ENCODE measurements around the gene COL21A1. TPM values are rescaled to one million over a fixed set of nuclear protein-coding genes. Genes with fewer than 3 reads are reported as not detected.

Gene COL21A1
- total RNA-seq, 1 donor from 2014 or later, result 0.57 TPM

- Mint-ChIP-seq H3K36me3 (ENCODE audit: low read depth, unreplicated experiment) (no peaks in the 10 kb centered on the region), H3K27ac (ENCODE audit: unreplicated experiment) (no peak overlapping the region), H3K4me3 (ENCODE audit: unreplicated experiment) (no peak overlapping the region), H3K27me3 (ENCODE audit: low read depth, unreplicated experiment) (peaks cover 2% of the 10 kb centered on the region), H3K9me3 (ENCODE audit: unreplicated experiment) (no peaks in the 10 kb centered on the region), H3K4me1 (ENCODE audit: low read depth, unreplicated experiment) (peaks cover 3% of the 10 kb centered on the region)
- Histone ChIP-seq H3K27me3 (ENCODE audit: insufficient read depth, low read length) (no peaks in the 10 kb centered on the region), H3K79me2 (ENCODE audit: insufficient read depth, low read length) (no peaks in the 10 kb centered on the region), H2AFZ (ENCODE audit: low read depth, low read length) (no peak overlapping the region), H3K36me3 (ENCODE audit: insufficient read depth, low read length) (no peaks in the 10 kb centered on the region), H3K4me1 (ENCODE audit: insufficient read depth, low read length) (no peaks in the 10 kb centered on the region), H3K4me3 (ENCODE audit: insufficient read depth, low read depth, low read length) (no peak overlapping the region), H3K27ac (ENCODE audit: low read depth, low read length) (no peak overlapping the region), H3K9me3 (ENCODE audit: insufficient read depth, low read depth, low read length) (no peaks in the 10 kb centered on the region), H3K4me2 (ENCODE audit: low read length) (no peak overlapping the region), H3K9ac (ENCODE audit: low read length) (no peak overlapping the region), H4K20me1 (ENCODE audit: insufficient read depth, low read length) (no peaks in the 10 kb centered on the region)
- DNase-seq (ENCODE audit: low read depth) (no peak), FAIRE-seq (no peak)
- TF ChIP-seq EZH2 (IDR thresholded peaks at IDR 0.05; ENCODE audit: insufficient read depth, low read length) (no peak), CTCF (IDR thresholded peaks at IDR 0.05; ENCODE audit: insufficient read depth, low read depth, low read length) (no peak)
Observed at GRCh38 chr6:56204134-56204533, 43.2 kb downstream of the COL21A1 start.

DNA sequence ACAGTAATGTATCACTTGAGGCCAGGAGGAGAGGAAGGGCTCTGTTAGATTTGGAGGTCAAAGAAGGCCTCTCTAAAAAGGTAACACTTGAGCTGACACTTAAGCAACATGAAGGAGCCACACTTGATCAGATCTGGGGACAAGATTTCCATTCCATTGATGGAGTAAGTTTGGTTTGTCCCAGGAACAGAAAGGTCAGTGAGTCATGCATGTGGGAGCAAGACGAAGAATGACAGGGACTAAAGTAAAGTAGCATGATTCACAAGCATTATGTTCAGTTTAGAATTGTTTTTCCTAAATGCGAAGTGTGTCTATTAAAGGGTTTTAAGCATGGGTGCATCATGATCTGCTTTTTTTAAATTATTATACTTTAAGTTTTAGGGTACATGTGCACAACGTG lies 47.4 kb downstream of the COL21A1 start:
- Mint-ChIP-seq H3K36me3 (ENCODE audit: low read depth, unreplicated experiment) (no peaks in the 10 kb centered on the region), H3K4me3 (ENCODE audit: unreplicated experiment) (no peak overlapping the region), H3K9me3 (ENCODE audit: unreplicated experiment) (no peaks in the 10 kb centered on the region), H3K4me1 (ENCODE audit: low read depth, unreplicated experiment) (peaks cover 3% of the 10 kb centered on the region), H3K27me3 (ENCODE audit: low read depth, unreplicated experiment) (no peaks in the 10 kb centered on the region), H3K27ac (ENCODE audit: unreplicated experiment) (no peak overlapping the region)
- TF ChIP-seq EZH2 (IDR thresholded peaks at IDR 0.05; ENCODE audit: insufficient read depth, low read length) (no peak), CTCF (IDR thresholded peaks at IDR 0.05; ENCODE audit: insufficient read depth, low read depth, low read length) (no peak)
- Histone ChIP-seq H3K4me3 (ENCODE audit: insufficient read depth, low read depth, low read length) (no peak overlapping the region), H3K27ac (ENCODE audit: low read depth, low read length) (no peak overlapping the region), H2AFZ (ENCODE audit: low read depth, low read length) (no peak overlapping the region), H4K20me1 (ENCODE audit: insufficient read depth, low read length) (no peaks in the 10 kb centered on the region), H3K4me1 (ENCODE audit: insufficient read depth, low read length) (no peaks in the 10 kb centered on the region), H3K4me2 (ENCODE audit: low read length) (no peak overlapping the region), H3K27me3 (ENCODE audit: insufficient read depth, low read length) (no peaks in the 10 kb centered on the region), H3K36me3 (ENCODE audit: insufficient read depth, low read length) (no peaks in the 10 kb centered on the region), H3K79me2 (ENCODE audit: insufficient read depth, low read length) (no peaks in the 10 kb centered on the region), H3K9ac (ENCODE audit: low read length) (no peak overlapping the region), H3K9me3 (ENCODE audit: insufficient read depth, low read depth, low read length) (no peaks in the 10 kb centered on the region)
- DNase-seq (ENCODE audit: low read depth), result peak; percentile 9
- no peak for FAIRE-seq

GRCh38 chr6:56193846-56194245 lies 53.5 kb downstream of the COL21A1 start:
- DNase-seq (ENCODE audit: low read depth) (no peak), FAIRE-seq (no peak)
- no peaks in the 10 kb centered on the region for H3K27me3 Mint-ChIP-seq (ENCODE audit: low read depth, unreplicated experiment)
- H3K4me3 ChIP-seq (ENCODE audit: insufficient read depth, low read depth, low read length), result no peak overlapping the region
- no peaks in the 10 kb centered on the region for H3K4me1 ChIP-seq (ENCODE audit: insufficient read depth, low read length)
- H2AFZ ChIP-seq (ENCODE audit: low read depth, low read length), result no peak overlapping the region
- no peaks in the 10 kb centered on the region for H3K4me1 Mint-ChIP-seq (ENCODE audit: low read depth, unreplicated experiment)
- no peaks in the 10 kb centered on the region for H3K9me3 ChIP-seq (ENCODE audit: insufficient read depth, low read depth, low read length)
- no peaks in the 10 kb centered on the region for H3K36me3 ChIP-seq (ENCODE audit: insufficient read depth, low read length)
- H3K27me3 ChIP-seq (ENCODE audit: insufficient read depth, low read length), result no peaks in the 10 kb centered on the region
- no peak overlapping the region for H3K27ac ChIP-seq (ENCODE audit: low read depth, low read length)
- no peak overlapping the region for H3K27ac Mint-ChIP-seq (ENCODE audit: unreplicated experiment)
- no peak overlapping the region for H3K4me2 ChIP-seq (ENCODE audit: low read length)
- H3K9me3 Mint-ChIP-seq (ENCODE audit: unreplicated experiment), result peaks cover 2% of the 10 kb centered on the region
- no peak for TF ChIP-seq EZH2 (IDR thresholded peaks at IDR 0.05; ENCODE audit: insufficient read depth, low read length)
- H3K36me3 Mint-ChIP-seq (ENCODE audit: low read depth, unreplicated experiment), result no peaks in the 10 kb centered on the region
- H4K20me1 ChIP-seq (ENCODE audit: insufficient read depth, low read length), result no peaks in the 10 kb centered on the region
- no peaks in the 10 kb centered on the region for H3K79me2 ChIP-seq (ENCODE audit: insufficient read depth, low read length)
- no peak overlapping the region for H3K9ac ChIP-seq (ENCODE audit: low read length)
- no peak overlapping the region for H3K4me3 Mint-ChIP-seq (ENCODE audit: unreplicated experiment)
